SH-SY5Y (cell line): ENCODE data around the gene MCTP2.

Source experiments
- GATA2 ChIP-seq: IDR thresholded peaks from 2 replicates; pipeline ENCODE4 v1.6.1; 2011; ENCODE audit warnings: mild to moderate bottlenecking, low read depth, low read length
- GATA3 ChIP-seq: IDR thresholded peaks from 2 replicates; pipeline ENCODE4 v1.6.1; 2011; ENCODE audit warnings: low read depth, mild to moderate bottlenecking, low read length, moderate library complexity

- TF ChIP-seq GATA2 (no peak), GATA3 (no peak)
Observed at GRCh38 chr15:94228611-94229010, 2.8 kb upstream of the MCTP2 start.
